ENCODE measurements around the gene MAGI2.

GRCh38 chr7:78066599-78066998 is 1386.9 kb downstream of the MAGI2 start:
- TF ChIP-seq CTCF (conservative IDR thresholded peaks at IDR 0.05; ENCODE audit: low read length) (no peak), EZH2phosphoT487 (IDR thresholded peaks at IDR 0.05; ENCODE audit: borderline replicate concordance) (no peak)

Data from Loucy (cell line).